Upper lobe of right lung (tissue), 1 donor: ENCODE data around the gene PCDH8. TPM values are rescaled to one million over a fixed set of nuclear protein-coding genes. Genes with fewer than 3 reads are reported as not detected.

Experiments
- ATAC-seq: fragments of 200-7000 bp; cut with Tn5 transposase; one replicate; pipeline ENCODE4 v1.9.1; 2020; ENCODE audit warnings: mild to moderate bottlenecking, moderate library complexity
- DNase-seq: peaks from one replicate; pipeline ENCODE4 v3.0.0-alpha.2; 2020
- H3K27ac ChIP-seq: fragments of 200-600 bp; one replicate; pipeline ENCODE4 v1.8.0; 2022
- H3K27me3 ChIP-seq: fragments of 200-600 bp; one replicate; pipeline ENCODE4 v1.8.0; 2022; ENCODE audit warnings: mild to moderate bottlenecking
- H3K36me3 ChIP-seq: fragments of 200-600 bp; one replicate; pipeline ENCODE4 v1.8.0; 2022
- H3K4me1 ChIP-seq: fragments of 200-600 bp; one replicate; pipeline ENCODE4 v1.8.0; 2022
- H3K4me3 ChIP-seq: fragments of 200-600 bp; one replicate; pipeline ENCODE4 v1.8.0; 2022; ENCODE audit warnings: mild to moderate bottlenecking
- H3K9me3 ChIP-seq: fragments of 200-600 bp; one replicate; pipeline ENCODE4 v1.8.0; 2022
- intact Hi-C: fragments of 100-400 bp; cut with DNase I; formaldehyde crosslinking; loops from one replicate; pipeline ENCODE4 v1.11.0; 2022
- total RNA-seq: library from RNA; stranded (reverse); fragmentation: NEBNext Ultra II Directional; extraction: Animal tissue kit (Norgen Biotek cat#: 25700); gene quantifications from one replicate; pipeline ENCODE4 v1.2.1, GENCODE V29; 2021
- TF ChIP-seq, protein P1 (sequence below): fragments of 200-600 bp; IDR thresholded peaks from one replicate; pipeline ENCODE4 v1.8.0; 2022; ENCODE audit warnings: antibody characterized with exemption
- donor health status: DM: no; HTN: yes; CAD: no; lungs with severe emphysema.

Gene PCDH8
- total RNA-seq, 1 donor from 2014 or later = not detected

DNA sequence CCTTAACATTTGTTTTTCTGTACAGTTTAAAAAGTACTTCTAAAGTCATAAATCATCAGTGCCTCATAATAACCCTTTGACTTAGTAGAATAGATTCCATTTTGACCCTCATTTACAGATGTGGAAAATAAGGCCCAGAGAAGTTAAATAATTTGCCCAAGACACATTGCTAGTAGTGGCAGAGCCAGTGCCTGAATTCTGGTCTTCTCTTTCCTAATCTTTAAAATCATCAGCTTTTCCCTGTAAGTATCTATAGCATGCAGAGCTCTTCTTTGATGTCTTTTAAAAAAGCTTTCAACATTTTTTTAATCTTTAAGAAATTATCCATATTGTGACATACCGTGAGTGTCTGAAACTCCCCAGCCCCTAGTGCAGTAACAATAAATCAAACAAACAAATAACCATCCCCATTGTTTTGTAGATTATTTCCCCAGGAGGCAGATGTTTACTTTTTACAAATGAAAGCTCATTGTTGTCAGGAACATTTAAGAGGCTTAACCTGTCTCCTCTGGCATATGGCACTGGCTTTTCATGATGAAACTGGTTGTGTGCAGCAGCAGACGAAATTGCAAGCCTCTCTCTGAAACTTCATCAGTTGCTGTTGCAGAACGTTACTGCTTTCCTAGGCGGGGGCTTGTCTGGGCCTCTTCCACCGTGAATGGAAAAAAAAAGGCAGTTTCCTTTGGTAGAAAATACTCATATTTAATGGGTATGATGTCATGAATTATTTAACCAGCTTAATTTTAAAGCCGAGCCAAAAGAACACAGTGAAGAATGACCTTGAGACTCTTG is 31.7 kb upstream of the PCDH8 start:
- TF ChIP-seq, protein P1, sequence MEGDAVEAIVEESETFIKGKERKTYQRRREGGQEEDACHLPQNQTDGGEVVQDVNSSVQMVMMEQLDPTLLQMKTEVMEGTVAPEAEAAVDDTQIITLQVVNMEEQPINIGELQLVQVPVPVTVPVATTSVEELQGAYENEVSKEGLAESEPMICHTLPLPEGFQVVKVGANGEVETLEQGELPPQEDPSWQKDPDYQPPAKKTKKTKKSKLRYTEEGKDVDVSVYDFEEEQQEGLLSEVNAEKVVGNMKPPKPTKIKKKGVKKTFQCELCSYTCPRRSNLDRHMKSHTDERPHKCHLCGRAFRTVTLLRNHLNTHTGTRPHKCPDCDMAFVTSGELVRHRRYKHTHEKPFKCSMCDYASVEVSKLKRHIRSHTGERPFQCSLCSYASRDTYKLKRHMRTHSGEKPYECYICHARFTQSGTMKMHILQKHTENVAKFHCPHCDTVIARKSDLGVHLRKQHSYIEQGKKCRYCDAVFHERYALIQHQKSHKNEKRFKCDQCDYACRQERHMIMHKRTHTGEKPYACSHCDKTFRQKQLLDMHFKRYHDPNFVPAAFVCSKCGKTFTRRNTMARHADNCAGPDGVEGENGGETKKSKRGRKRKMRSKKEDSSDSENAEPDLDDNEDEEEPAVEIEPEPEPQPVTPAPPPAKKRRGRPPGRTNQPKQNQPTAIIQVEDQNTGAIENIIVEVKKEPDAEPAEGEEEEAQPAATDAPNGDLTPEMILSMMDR = no peak
- Histone ChIP-seq H3K27ac (no peak overlapping the region), H3K4me3 (no peak overlapping the region), H3K9me3 (no peaks in the 10 kb centered on the region), H3K36me3 (no peaks in the 10 kb centered on the region), H3K27me3 (no peaks in the 10 kb centered on the region), H3K4me1 (no peaks in the 10 kb centered on the region)
- intact Hi-C loops = no loop called here
- ATAC-seq (no peak), DNase-seq (no peak)

DNA sequence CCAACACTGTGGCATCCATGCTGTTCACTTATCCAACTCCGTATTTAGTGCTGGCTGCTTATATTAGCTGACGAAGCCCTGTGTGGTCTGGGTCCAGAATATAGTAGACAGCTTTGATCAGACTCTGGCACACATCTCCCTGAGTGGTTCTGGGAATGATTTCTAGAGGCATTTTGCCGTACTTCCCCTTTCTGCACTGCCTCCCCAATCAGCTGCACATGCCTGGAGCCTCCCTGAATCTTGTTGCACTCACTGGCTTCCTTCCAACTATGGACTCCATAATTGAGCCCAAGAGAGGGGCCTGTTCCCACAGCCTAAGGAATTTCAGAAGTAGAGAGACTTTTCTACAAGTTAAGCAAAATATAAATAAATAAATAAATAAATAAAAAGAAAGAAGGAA is 30.4 kb upstream of the PCDH8 start:
- no peaks in the 10 kb centered on the region for H3K27me3 ChIP-seq
- peaks cover 8% of the 10 kb centered on the region for H3K9me3 ChIP-seq
- TF ChIP-seq, protein P1 = no peak
- ATAC-seq = no peak
- H3K36me3 ChIP-seq = no peaks in the 10 kb centered on the region
- no peaks in the 10 kb centered on the region for H3K4me1 ChIP-seq
- intact Hi-C loops = no loop called here
- no peak overlapping the region for H3K4me3 ChIP-seq
- no peak overlapping the region for H3K27ac ChIP-seq
- DNase-seq = no peak

GRCh38 chr13:52870143-52870542 is 21.7 kb upstream of the PCDH8 start:
- DNase-seq (no peak), ATAC-seq (no peak)
- H3K27me3 ChIP-seq = no peaks in the 10 kb centered on the region
- no peaks in the 10 kb centered on the region for H3K36me3 ChIP-seq
- intact Hi-C loops = no loop called here
- TF ChIP-seq, protein P1 = no peak
- peaks cover 8% of the 10 kb centered on the region for H3K9me3 ChIP-seq
- no peak overlapping the region for H3K4me3 ChIP-seq
- no peak overlapping the region for H3K27ac ChIP-seq
- no peaks in the 10 kb centered on the region for H3K4me1 ChIP-seq

- TF ChIP-seq, protein P1 = no peak
- Histone ChIP-seq H3K4me3 (no peak overlapping the region), H3K4me1 (no peaks in the 10 kb centered on the region), H3K36me3 (no peaks in the 10 kb centered on the region), H3K27ac (no peak overlapping the region), H3K27me3 (no peaks in the 10 kb centered on the region), H3K9me3 (peaks cover 7% of the 10 kb centered on the region)
- DNase-seq (no peak), ATAC-seq (no peak)
- intact Hi-C loops = no loop called here
Measured at GRCh38 chr13:52869621-52870020, 21.2 kb upstream of the PCDH8 start.

DNA sequence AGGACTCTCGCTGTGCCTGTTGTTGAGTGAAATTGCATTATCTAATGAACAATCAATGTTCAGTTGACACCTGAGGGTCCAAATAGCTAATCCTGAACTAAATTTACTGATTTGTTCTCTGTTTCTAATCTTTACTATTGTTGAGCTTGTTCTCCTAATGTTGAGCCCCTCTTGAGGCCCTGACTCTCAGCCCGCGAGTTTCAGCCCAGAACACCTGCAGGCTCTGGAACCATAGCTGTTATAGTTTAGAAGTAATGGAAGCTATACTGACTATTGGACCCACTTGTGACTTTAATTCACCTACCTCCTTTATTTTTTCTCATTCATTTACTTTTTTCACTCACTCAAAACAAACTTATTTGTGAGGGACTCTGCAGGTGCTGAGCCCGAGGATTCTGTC is 20.6 kb upstream of the PCDH8 start:
- intact Hi-C loops = no loop called here
- no peaks in the 10 kb centered on the region for H3K4me1 ChIP-seq
- no peak overlapping the region for H3K27ac ChIP-seq
- TF ChIP-seq, protein P1 = no peak
- no peaks in the 10 kb centered on the region for H3K27me3 ChIP-seq
- ATAC-seq (no peak), DNase-seq (no peak)
- peaks cover 1% of the 10 kb centered on the region for H3K9me3 ChIP-seq
- no peaks in the 10 kb centered on the region for H3K36me3 ChIP-seq
- no peak overlapping the region for H3K4me3 ChIP-seq
